Mammary epithelial cell (primary cell): ENCODE data around the gene MYH10.

Experiments used
- CTCF ChIP-seq, 2 donors: IDR thresholded peaks in 1 of 2; conservative IDR thresholded peaks in 1 of 2; 2 replicates each; pipeline ENCODE4 v1.5.1; 2011 to 2012; ENCODE audit warnings: inconsistent platforms in 2 of 2, low read length in 2 of 2, mild to moderate bottlenecking in 2 of 2, control low read depth in 1 of 2, low read depth in 1 of 2; ENCODE audit not compliant: insufficient read depth in 1 of 2; ENCODE audit errors: extremely low read depth in 1 of 2
- EZH2 ChIP-seq: IDR thresholded peaks from 2 replicates; pipeline ENCODE4 v1.6.1; 2012; ENCODE audit warnings: low read length, inconsistent platforms, borderline replicate concordance

DNA sequence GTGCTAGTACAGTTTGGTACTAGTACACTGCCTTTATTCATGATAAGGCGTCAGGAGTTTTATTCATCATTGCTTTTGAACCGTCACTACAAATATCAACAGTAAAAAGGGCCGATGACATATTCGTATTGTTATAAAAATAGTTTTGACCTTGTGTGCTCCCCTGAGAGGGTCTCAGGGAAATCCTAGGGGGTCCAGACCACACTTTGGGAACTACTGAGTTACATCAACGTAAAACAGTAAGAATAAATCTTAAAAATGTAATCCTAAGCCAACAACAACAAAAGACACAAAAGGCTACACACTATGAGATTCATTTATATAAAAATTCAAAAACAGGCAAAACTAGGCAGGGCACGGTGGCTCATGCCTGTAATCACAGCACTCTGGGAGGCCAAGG lies 11.2 kb downstream of the MYH10 start:
- TF ChIP-seq CTCF (conservative IDR thresholded peaks at IDR 0.05 in 1 of 2, IDR thresholded peaks at IDR 0.05 in 1 of 2; ENCODE audit: extremely low read depth in 1 of 2, insufficient read depth in 1 of 2, low read depth in 1 of 2, low read length in 2 of 2) (no peak), EZH2 (no peak)
